ENCODE results near the gene HSD17B3. TPM values are rescaled to one million over a fixed set of nuclear protein-coding genes. Genes with fewer than 3 reads are reported as not detected.

Gene HSD17B3
- total RNA-seq, 2 experiments from 2014 or later = 0.42 to 0.80 TPM

DNA sequence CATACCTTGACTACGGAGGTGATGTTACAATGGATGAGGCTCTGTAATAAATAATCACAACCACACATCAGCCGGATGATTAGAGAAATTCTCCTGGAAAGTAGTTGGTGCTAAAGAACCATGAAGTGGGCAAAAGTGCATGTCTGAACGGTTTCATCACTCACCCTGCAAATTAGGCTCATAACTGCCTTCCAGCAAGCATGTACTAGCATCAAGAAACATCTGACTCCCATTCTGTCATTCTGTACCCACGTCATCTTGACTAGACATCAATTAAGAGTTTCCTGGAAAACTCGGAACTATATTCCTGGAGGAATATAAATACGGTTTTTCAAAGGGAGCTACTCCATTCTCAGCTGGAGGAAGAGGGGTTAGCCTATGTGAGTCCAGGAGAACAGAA lies 52.2 kb downstream of the HSD17B3 start:
- no peaks in the 10 kb centered on the region for H3K36me3 ChIP-seq (ENCODE audit: insufficient read depth, low read length)
- H3K9me3 ChIP-seq (ENCODE audit: control insufficient read depth in 1 of 2, insufficient read depth in 1 of 2, low read length in 2 of 2) = no peaks in the 10 kb centered on the region
- POLR2A ChIA-PET = no interaction called here
- intact Hi-C loops (cut with DNase I, micrococcal nuclease) = no loop called here
- Mint-ChIP-seq H3K27me3 (peaks cover 20% of the 10 kb centered on the region), H3K4me1 (ENCODE audit: low read depth) (no peaks in the 10 kb centered on the region), H3K9me3 (no peaks in the 10 kb centered on the region), H3K27ac (no peak overlapping the region), H3K4me3 (no peak overlapping the region), H3K36me3 (ENCODE audit: low read depth) (no peaks in the 10 kb centered on the region)
- CTCF ChIA-PET = no interaction called here
- no peak overlapping the region for H3K27ac ChIP-seq (ENCODE audit: low read depth in 1 of 2, low read length in 2 of 2)
- no peaks in the 10 kb centered on the region for H3K4me1 ChIP-seq (ENCODE audit: insufficient read depth, low read length)
- no peak for DNase-seq
- H3K27me3 ChIP-seq (ENCODE audit: control insufficient read depth in 1 of 2, insufficient read depth in 2 of 2, low read length in 2 of 2) = peaks cover 9 to 12% of the 10 kb centered on the region in 2 experiments
- TF ChIP-seq, protein P1, sequence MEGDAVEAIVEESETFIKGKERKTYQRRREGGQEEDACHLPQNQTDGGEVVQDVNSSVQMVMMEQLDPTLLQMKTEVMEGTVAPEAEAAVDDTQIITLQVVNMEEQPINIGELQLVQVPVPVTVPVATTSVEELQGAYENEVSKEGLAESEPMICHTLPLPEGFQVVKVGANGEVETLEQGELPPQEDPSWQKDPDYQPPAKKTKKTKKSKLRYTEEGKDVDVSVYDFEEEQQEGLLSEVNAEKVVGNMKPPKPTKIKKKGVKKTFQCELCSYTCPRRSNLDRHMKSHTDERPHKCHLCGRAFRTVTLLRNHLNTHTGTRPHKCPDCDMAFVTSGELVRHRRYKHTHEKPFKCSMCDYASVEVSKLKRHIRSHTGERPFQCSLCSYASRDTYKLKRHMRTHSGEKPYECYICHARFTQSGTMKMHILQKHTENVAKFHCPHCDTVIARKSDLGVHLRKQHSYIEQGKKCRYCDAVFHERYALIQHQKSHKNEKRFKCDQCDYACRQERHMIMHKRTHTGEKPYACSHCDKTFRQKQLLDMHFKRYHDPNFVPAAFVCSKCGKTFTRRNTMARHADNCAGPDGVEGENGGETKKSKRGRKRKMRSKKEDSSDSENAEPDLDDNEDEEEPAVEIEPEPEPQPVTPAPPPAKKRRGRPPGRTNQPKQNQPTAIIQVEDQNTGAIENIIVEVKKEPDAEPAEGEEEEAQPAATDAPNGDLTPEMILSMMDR (IDR thresholded peaks at IDR 0.05) = no peak
- ATAC-seq (ENCODE audit: poor library complexity) = no peak
- H3K4me3 ChIP-seq (ENCODE audit: low read length) = no peak overlapping the region

DNA sequence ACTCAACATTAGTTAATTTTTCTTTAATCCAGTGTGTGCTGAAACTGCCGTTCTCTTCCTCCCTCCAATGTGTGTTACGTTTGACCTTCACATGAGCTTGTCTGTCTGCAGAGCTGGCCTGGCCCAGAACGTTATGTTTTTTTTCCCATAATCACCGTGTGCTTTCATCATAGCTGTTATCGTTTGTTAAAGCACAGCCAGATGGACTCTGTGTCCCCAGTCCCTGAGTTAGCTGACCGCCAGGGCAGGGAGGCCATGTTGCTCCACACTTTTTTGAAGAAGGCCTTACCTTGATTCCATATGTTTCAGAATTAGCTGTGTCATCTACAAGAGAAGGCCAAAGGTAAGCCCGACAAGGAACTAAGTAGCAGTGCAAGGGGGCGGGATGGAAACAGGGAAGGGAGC lies 55.7 kb downstream of the HSD17B3 start:
- intact Hi-C loops (cut with DNase I, micrococcal nuclease) = no loop called here
- no peaks in the 10 kb centered on the region for H3K9me3 Mint-ChIP-seq
- H3K27me3 Mint-ChIP-seq = peaks cover 34% of the 10 kb centered on the region
- H3K36me3 Mint-ChIP-seq (ENCODE audit: low read depth) = no peaks in the 10 kb centered on the region
- H3K4me3 Mint-ChIP-seq = no peak overlapping the region
- no peak overlapping the region for H3K27ac Mint-ChIP-seq
- H3K27me3 ChIP-seq (ENCODE audit: control insufficient read depth in 1 of 2, insufficient read depth in 2 of 2, low read length in 2 of 2) = peaks cover 9 to 27% of the 10 kb centered on the region in 2 experiments
- TF ChIP-seq, protein P1 (IDR thresholded peaks at IDR 0.05) = no peak
- H3K36me3 ChIP-seq (ENCODE audit: insufficient read depth, low read length) = no peaks in the 10 kb centered on the region
- ATAC-seq (ENCODE audit: poor library complexity) (no peak), DNase-seq (no peak)
- H3K4me1 Mint-ChIP-seq (ENCODE audit: low read depth) = peaks cover 2% of the 10 kb centered on the region
- peaks cover 5% of the 10 kb centered on the region for H3K4me1 ChIP-seq (ENCODE audit: insufficient read depth, low read length)
- H3K4me3 ChIP-seq (ENCODE audit: low read length) = no peak overlapping the region
- ChIA-PET CTCF (no interaction called here), POLR2A (no interaction called here)
- no peak overlapping the region for H3K27ac ChIP-seq (ENCODE audit: low read depth in 1 of 2, low read length in 2 of 2)
- H3K9me3 ChIP-seq (ENCODE audit: control insufficient read depth in 1 of 2, insufficient read depth in 1 of 2, low read length in 2 of 2) = no peaks in the 10 kb centered on the region

DNA sequence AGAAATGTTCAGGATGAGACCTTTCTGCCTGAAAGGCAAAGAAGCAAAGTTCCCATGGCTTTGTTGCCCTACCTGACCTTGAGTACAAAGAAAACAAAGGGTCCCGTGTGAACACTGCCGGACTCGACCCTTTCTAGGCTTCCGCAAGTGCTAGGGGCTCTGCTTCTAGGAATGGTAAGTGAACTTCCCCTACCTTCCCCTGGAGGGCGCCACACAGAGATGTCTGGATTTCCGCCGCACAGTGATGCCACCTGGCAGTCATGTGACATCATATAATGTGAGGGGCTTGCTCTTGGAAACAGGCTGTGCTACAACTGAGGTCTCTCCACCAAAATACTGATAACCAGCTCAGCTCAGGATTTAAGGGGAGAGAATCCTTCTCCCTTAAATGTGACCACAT lies 56.6 kb downstream of the HSD17B3 start:
- TF ChIP-seq, protein P1 (IDR thresholded peaks at IDR 0.05) = no peak
- no peak for ATAC-seq (ENCODE audit: poor library complexity)
- Histone ChIP-seq H3K36me3 (ENCODE audit: insufficient read depth, low read length) (no peaks in the 10 kb centered on the region), H3K9me3 (ENCODE audit: control insufficient read depth in 1 of 2, insufficient read depth in 1 of 2, low read length in 2 of 2) (no peaks in the 10 kb centered on the region), H3K4me3 (ENCODE audit: low read length) (no peak overlapping the region), H3K4me1 (ENCODE audit: insufficient read depth, low read length) (peaks cover 6% of the 10 kb centered on the region), H3K27ac (ENCODE audit: low read depth in 1 of 2, low read length in 2 of 2) (no peak overlapping the region), H3K27me3 (ENCODE audit: control insufficient read depth in 1 of 2, insufficient read depth in 2 of 2, low read length in 2 of 2) (peaks cover 11 to 22% of the 10 kb centered on the region in 2 experiments)
- ChIA-PET CTCF (no interaction called here), POLR2A (no interaction called here)
- Mint-ChIP-seq H3K9me3 (no peaks in the 10 kb centered on the region), H3K27me3 (peaks cover 35% of the 10 kb centered on the region), H3K36me3 (ENCODE audit: low read depth) (no peaks in the 10 kb centered on the region), H3K4me3 (no peak overlapping the region), H3K4me1 (ENCODE audit: low read depth) (peaks cover 10% of the 10 kb centered on the region), H3K27ac (no peak overlapping the region)
- no peak for DNase-seq
- intact Hi-C loops (cut with DNase I, micrococcal nuclease) = no loop called here
